Daoy (cell line): Measurements from ENCODE around the gene TMPRSS6. TPM values are rescaled to one million over a fixed set of nuclear protein-coding genes. Genes with fewer than 3 reads are reported as not detected.

Source experiments
- DNase-seq: peaks from one replicate; pipeline ENCODE4 v3.0.0-alpha.2; 2015; ENCODE audit warnings: low read depth
- total RNA-seq: library from RNA; depleted of rRNA; stranded (reverse); fragments of >200 nt; shearing (Covaris generic); gene quantifications from 2 replicates; pipeline ENCODE4 v1.2.3, GENCODE V29; 2014

TMPRSS6 gene
- total RNA-seq, 1 experiment from 2014 or later: not detected

DNA sequence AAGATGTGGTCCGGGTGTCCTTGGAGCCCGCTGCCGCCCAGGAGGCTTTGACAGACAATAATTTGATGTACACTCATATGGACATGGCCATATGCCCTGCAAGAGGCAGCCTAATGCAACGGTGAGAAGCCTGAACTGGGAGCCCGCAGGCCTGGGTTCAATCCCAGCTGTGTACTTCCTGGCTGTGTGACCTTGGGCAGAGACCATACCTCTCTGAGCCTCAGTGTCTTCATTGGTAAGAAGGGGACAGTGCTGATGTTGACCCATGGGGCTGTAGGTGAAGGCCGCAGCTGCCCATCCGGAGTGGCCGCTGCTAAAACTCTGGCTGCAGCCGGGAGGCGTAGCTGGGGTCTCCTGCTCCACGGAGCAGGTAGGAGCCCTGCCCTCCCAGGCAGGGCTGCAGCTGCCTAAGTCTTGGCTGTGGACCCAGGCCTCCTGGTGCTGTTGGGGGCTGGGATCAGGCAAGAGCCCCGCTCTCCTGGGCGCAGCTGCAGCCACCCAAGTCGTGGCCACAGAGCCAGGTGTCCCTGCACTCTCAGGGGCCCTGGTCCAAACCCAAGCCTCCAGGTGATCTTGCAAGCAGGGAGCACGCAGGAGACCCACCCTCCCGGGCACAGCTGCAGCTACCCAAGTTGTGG, 31.3 kb upstream of the TMPRSS6 start:
- no peak for DNase-seq

DNA sequence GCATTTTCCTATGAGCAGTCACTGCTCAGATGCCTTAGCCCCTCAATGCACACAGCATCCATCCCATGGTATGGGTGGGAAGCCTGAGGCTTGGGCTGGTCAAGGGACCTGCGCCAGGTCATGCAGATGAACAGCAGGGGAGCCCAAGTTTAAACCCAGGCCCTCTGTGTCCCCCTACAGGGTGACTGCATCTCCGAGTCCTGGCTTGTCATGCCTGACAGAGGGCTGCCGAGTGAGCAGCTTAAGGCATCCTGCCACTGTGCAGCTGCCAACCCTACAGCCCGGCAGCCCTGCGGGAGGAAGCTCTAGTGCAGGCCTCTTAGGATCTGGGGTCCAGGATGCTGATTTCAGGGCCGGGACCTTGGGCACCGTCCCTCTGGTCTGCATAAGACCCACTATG, 30.2 kb upstream of the TMPRSS6 start:
- DNase-seq: no peak

DNA sequence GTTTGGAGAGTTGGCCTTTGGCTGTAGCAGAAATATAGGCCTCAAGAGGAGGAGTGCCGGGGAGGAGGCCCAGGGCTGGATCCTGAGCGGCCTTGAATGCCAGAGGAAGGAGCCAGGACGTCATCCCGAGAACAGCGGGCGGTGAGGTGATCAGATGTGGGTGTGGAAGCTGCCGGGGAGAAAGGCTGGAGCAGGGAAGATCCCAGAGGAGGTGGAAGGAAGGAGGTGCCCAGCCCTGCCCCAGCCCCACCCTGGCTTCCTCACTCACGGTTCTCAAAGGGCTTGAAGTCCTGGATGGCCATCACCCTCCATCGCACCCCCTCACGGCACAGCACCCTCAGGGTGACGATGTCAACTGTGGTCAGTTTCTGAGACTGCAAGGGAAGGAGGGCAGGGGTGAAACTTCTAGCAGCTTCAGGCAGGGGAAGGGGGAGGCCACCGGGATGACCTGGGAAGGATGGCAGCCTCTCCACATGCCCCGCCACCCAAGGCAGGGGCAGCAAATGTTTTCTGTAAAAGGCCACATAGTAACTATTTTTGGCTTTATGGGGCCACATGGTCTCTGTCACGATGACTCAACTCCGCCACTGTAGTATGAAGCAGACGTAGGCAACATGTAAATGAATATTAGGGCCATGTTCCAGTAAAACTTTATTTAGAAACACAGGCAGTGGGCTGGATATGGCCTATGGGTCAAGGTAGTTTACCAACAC, 29.5 kb upstream of the TMPRSS6 start:
- no peak for DNase-seq

DNA sequence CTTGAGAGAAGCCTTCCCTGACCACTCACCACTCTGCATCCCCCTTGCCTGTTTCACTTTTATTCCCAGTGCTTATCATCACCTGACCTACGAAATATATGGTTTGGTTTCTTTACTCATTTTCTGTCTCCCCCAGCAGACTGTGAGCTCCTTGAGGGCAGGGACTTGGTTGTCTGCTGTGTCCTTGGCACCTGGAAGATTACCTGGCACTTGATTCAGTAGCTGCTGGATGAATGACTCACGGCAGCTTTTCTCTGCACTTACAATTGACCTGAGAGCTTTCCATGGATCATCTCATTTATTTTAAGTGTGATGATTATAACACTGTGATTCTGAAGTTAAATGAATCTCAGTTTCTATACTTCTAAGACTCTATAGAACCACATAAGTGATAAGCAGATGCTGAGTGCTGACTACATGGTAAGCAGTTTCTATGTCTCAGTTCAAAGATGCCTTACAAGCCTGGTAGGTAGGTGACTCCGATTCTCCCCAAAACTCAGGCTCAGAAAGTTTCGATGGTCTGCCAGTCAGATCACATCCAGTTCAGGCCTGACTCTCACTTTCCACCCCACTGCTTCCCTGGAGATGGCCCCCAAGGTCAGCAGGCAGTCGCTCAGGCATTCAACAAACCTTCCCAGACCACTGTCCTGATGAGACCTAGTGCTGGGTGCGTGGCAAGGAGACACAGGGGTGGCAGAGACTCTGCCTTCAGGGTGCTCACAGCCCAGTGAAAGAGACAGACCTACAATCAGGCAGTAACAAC, 28.6 kb upstream of the TMPRSS6 start:
- no peak for DNase-seq

DNA sequence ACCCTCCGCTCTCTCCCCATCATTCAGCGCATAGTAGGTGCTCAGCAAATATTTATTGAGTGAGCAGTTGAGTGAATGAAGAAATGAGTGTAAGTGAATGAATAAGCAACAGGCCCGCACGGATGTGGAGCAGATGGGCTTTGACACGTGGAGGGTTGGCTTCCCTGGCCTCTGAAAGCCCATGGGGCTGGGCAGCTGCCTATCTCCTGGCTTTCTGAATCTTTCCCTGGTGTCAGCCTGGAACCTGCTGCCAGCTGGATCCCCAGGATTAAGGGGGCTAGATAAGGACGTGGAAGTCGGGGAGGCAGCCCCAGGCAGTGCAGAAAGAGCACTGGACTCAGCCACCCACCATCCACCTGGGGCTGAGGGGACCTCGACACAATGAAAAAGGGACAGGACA, 27.6 kb upstream of the TMPRSS6 start:
- DNase-seq: no peak

DNA sequence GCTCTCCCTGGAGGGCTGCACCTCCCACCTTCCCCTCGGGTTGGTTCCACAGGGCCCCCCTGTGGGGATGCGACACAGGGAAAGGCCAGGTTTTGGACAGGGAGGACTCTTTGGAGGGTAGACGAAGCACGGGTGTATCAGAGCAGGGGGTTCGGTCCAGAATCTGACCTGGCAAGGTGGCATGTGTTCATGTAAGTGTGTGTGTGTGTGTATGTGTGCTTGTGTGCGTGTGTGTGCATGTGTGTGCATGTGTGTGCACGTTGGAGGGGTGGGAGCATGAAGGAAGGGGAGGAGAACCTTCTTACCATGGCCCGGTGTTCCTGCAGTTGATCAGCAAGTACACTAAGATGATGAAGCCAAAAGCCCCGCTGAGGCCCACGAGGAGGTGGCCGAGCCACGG, 25.5 kb upstream of the TMPRSS6 start:
- no peak for DNase-seq

DNA sequence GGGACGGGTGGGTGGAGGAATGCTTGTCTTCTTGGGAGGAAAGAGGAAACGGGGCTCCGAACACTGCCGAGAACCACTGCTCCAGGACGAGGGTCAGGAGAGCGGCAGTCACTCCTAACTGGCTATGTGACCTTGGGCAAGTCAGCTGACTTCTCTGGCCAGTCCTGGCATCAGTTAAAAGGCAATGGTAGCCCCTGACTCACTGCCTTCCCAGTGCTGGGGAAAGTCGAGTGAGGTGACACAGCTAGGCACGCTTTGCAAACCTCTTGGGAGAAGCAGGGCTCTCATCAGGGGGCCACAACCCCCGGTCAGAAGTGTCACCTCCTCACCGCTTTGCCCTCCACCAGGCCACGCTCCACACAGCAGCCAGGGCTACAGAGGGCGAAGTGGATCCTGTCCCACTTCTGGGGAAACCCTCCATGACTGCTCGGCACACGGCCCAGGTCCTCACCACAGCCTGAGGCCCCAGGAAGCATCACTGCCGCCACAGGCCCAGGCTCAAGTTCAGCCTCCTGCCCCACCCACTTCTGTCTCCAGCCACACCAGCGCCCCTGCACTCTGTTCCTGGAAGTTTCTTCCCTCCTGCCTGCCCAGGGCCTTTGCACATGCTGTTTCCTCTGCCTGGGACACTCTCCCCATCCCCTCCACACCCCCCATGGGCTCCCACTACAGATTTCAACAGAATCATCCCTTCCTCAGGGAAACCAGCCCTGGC, 23.9 kb upstream of the TMPRSS6 start:
- peak; percentile 44 for DNase-seq

DNA sequence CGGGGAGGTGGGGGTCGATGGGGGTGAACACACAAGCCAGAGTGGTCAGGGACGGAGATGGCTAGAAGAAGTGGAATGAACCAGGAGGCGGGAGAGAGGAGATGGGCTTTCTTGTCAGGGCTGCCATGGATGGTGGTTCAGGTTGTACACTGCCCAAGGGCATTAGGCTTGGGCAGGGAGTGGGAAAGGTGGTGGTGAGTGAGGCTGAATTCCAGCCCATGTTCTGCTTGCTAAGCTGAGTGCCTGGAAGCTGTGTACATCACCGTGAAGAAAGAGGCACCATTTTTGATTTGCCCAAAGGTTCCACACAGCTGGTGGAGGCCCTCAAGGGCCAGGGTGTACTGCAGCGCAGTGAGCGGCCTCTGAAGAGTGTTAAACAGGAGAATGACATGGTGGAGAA, 23.3 kb upstream of the TMPRSS6 start:
- no peak for DNase-seq

DNA sequence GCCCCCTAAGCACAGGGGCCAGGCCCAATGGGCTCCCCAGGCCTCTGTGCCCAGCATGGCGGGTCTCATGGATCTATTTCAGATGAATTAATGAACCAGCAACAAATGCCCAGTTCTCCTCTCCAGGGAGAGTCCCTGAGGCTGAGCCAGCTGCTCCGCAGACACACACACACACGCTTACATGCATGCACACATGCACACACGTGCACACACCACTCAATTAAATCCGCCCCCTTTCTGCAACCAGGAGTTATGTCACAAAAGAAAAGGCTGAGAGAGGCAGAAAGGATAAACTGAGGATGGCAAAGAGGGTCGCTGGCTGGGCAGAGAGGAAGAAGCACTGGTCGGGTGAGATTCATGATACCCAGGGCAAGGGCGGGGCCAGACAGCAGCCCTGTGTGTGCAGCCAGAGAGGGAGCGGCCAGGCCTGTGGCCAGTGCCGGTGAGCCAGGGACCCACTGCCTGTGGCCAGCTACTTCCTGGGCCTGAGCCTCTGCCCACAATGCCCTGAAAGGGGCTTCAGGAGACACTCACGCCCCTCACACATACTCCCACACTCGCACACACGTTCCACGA, 20.4 kb upstream of the TMPRSS6 start:
- no peak for DNase-seq

DNA sequence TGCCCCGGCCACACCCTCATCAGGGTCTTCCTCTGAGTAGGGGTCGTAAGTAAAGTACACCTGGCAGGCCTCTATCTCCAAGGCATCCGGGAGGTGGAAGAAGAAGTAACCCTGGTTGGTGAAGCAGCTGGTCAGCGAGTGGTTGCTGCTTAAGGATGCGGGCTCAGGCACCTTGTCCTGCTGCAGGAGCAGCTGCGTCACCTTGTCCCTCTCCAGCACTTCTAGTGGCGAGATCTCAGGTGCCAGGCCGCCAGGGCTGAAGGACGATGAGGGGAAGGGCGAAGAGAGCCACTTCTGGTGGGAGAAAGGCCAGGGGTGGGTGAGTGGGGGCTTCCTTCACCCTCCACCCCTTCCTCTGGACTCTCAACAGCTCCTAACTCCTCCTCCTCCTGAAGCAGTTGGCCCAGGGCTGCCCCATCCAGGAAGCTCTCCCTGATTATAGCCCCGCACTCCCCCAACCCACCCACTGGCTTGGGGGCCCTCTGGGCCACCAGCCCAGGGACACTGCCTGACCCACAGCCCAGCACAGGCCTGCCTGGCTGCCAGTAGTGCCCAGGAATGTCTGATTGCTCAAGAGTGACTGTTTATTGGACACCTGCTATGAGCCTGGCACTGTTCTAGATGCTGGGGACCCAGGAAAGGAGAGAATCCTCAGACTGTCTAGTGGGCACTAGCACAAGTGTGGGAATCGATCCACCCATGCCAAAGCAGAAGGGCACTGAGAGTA, 19.2 kb upstream of the TMPRSS6 start:
- no peak for DNase-seq

DNA sequence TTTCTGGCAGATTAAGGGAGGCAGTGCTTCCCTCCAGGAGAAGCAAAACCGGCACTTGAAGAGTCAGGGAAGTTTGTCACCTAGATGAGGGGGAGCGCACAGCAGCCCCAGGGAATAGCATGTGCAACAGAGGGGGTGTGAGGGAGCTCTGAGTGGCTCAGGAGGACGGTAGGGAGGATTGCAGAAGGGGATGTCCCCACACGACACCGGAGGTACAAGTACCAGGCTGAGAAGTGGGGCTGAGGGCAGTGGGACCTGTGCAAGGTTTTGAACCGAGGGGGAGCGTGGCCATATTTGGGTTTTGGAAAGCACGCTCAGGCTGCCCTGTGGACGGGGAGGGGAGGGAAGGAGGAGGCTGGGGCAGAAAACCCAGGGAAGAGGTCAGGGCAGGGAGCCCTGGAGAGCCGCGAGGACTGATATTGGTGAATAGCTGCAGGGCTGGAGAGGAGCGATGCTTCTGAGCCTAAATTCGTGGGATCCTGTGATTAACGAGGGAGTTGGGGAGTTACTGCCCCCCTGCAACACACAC, 17.9 kb upstream of the TMPRSS6 start:
- no peak for DNase-seq

DNA sequence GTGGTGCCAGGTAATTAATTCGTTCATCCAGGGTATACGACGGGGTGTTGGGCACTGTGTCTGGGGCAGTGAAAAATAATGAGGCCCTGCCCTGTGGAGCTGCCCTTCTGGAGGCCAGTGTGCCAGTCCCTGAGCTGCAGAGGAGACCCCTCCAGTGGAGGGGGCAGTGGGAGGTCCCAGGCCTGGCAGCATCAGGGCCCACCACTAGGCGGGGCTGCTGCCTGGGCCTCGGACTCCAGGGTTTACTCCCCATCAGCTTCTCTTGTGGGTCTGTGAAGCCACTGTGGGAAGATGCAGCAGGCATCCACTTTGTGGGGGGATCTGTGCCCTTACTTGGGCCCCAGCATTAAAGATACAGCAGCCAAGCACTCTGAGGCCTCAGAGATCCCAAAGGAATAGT, 17.4 kb upstream of the TMPRSS6 start:
- DNase-seq: no peak

DNA sequence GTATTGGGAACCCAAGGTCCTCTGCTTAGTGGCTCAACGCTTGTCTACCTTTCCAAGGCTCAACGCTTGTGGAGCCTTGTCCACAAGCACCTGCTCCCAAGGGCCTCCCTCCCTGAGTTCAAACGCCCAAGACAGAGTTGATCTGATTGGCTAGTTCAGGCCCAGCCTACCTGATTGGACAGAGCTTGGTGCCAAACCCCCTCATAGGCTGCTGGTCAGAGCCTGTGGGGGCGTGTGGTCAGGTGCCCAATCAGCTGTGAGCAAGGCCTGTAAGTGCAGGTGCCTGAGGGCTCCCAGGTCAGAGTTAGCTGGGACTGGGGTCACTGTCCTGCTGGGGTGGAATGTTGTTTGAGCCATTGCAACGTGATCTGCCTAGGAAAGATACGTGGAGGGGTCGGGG, 16.9 kb upstream of the TMPRSS6 start:
- no peak for DNase-seq

DNA sequence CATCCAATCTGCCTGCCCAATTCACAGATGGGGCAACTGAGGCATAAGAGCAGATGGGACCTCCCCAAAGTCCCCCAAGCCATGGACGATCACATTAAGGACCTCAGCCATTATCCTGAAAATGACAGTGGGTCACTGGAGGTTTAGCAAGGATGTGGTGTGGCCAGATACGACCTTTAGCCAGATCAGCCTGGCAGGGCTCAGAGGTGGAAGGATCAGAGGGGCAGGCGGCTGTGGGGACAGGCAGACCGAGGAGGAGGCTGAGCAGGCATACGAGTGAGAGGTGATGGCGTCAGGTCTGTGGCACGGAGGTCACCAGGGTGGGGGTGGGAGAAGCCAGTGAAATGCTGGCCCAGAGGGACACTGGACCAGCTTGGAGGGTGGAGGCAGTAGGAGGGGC, 14.1 kb upstream of the TMPRSS6 start:
- DNase-seq: no peak

DNA sequence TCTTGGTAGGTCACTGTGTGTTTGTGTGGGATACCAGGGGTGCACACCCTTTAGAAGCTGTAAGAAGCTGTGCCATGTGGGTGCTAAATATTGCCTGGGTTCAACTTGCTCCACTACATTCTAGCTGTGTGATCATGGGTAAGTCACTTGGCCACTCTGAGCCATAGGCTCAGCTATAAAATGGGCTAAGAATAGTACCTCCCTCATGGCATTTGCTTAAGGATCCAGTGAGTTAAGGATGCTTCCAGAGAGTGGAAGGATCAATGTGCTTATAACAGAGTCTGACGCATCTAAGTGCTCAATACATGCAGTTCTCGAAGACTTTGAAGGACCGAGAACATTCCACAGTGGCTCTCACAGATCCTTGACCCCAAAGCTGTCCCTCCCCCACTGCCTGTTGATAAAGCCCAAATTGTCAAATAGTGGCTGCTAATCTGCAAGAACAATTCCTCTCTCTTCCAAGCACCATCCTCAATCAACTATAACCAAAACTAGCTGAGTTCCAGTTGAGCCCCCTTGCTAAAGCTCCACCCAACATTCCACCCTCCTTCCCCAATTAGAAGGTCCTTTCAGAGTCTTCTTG, 13.2 kb upstream of the TMPRSS6 start:
- DNase-seq: no peak

DNA sequence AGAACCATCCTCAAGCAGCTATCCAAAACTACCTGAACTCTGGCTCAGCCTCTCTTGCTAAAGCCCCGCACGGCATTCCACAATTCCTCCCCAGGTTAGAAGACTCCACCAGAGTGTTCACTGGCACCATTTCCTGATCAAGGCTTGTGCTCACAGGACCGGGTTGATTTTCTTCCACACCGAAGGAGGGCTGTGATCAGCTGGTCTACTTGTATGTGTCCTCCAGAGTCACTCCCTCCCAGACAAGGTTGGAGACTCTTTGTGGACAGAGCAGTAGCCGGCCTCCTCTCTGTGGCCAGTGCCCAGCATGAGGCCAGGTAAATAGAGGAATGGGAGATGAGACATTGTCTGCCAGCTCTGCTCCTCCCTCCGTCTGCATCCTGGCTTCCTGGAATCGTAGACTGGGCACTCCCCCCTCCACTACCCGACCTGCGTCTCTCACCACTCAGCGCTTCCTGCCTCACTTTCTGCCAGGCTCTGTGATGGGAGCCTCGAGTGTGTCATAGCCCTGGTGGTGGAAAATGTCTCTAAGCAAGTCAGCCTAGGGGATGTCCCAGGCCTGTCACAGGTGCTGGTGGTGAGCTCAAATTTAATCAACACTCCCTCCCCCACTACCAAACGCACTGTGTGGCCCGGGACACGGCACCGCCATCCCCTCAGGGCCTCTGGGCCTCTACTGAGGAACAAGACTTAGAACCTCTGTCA, 12.5 kb upstream of the TMPRSS6 start:
- peak; percentile 79 for DNase-seq

DNA sequence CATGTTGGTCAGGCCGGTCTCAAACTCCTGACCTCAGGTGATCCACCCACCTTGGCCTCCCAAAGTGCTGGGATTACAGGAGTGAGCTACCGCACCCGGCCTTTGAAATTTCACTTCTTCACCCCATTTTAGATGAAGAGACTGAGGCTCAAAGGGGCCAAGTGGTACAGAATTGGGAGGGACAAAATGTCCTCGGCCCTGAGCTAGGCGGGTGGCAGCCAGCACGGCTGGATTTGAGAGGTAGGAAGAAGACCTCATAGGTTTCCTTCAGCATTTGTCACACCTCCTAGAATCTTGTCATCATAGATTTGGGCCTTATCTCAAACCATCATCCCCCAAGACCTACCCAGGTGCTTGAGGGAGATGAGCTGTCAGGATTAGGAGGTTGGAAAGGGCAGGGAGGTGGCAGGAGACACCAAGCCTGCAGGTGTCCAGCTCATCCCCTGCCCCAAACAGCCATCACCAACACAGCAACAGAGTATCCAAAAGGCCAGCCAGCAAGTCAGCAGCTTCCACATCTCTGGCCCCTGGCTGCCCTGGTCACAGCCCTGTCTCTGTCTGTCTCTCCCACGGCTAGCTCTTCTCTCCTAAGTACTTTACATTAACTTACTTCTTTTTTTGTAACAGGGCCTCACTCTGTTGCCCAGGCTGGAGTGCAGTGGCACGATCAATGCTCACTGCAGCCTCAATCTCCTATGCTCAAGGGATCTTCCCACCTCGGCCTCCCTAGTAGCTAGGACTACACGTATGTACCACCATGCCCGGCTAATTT, 11.2 kb upstream of the TMPRSS6 start:
- DNase-seq: no peak

DNA sequence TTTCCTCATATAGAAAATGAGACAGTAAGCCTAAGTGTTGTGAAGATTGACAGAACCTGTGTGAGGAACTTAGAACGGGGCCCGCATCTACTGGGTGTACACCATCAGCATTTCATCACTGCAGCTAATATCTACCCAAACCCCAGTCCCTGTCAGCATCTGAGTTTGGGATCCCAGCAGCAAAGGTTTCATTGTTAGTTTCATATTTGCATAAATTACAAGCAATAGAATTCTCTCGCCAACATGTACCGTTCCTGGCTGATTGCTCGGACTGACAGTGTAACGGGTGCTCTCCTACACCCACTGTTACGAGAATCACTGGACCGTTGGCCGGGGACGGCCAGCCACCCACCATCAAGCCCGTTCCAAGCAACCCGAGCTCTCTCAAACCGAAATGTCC, 10.4 kb upstream of the TMPRSS6 start:
- DNase-seq: no peak

DNA sequence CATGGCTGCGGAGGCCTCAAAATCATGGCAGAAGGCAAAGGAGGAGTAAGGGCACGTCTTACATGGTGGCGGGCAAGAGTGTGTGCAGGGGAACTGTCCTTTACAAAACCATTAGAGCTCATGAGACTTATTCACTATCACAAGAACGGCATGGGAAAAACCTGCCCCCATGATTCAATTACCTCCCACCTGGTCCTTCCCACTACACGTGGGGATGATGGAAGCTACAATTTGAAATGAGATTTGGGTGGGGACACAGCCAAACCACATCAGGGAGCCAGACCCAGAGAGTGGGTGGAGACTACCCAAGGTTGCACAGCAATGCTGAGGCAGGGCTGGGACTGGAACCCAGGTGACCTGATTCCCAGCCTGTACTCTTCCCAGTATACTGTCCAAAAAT, 8.6 kb upstream of the TMPRSS6 start:
- no peak for DNase-seq
